NCI-H1930 (cell line): ENCODE data around the gene RAB22A.

Source experiments
- DNase-seq, 2 experiments: peaks; one replicate each; lab custom pipeline; 2025; lab: John Stamatoyannopoulos, UW

The RAB22A gene, protein sequence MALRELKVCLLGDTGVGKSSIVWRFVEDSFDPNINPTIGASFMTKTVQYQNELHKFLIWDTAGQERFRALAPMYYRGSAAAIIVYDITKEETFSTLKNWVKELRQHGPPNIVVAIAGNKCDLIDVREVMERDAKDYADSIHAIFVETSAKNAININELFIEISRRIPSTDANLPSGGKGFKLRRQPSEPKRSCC

GRCh38 chr20:58309591-58310290, at the start of gene RAB22A:
RAB22A (plus strand) TSS chr20:58309715; CDS start chr20:58309977, 262 bp downstream.
- peak; percentile 45 to 81 for DNase-seq

GRCh38 chr20:58260006-58260405, 49.5 kb upstream of the RAB22A start:
- no peak for DNase-seq

DNA sequence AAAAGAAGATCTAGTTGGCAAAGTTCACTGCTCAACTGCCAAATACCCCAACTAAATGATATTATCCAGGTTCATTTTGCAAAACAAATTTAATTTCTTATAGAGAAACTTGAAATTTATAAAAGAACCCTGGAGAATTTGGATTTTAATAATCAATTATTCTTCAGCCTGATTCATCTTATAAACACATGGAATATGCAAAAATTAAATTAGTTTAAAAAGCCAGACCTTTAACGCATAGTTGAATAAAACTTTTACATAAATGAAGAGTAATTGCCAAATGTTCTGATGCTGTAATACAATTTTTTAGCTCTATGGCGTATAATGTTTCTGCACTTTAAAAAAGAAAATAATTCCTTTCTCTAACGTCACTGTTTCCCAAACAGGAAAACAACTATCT, 47.9 kb upstream of the RAB22A start:
- DNase-seq = no peak

- no peak for DNase-seq
Observed at GRCh38 chr20:58264271-58264670, 45.2 kb upstream of the RAB22A start.

GRCh38 chr20:58267389-58268215, 41.9 kb upstream of the RAB22A start:
- DNase-seq = no peak

DNA sequence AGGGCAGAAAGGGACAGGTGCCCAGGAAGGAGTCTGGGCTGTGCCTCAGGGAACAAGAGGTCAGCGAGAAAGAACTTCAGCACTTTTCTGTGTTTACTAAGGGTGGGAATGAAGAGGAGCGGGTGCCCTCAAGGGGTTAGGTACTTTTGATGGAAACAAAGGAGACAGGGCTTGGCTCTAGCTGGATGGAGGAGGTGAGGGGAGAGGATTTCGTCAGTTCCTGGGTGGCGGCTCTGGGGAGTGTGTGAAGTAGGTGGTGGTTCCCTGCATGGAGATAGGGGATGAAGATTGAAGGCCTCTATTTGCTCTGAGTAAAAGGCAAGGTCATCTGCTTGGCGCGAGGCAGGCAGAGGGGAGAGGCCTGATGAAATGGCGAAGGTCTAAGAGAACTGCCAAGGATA, 41.1 kb upstream of the RAB22A start:
- no peak for DNase-seq

DNA sequence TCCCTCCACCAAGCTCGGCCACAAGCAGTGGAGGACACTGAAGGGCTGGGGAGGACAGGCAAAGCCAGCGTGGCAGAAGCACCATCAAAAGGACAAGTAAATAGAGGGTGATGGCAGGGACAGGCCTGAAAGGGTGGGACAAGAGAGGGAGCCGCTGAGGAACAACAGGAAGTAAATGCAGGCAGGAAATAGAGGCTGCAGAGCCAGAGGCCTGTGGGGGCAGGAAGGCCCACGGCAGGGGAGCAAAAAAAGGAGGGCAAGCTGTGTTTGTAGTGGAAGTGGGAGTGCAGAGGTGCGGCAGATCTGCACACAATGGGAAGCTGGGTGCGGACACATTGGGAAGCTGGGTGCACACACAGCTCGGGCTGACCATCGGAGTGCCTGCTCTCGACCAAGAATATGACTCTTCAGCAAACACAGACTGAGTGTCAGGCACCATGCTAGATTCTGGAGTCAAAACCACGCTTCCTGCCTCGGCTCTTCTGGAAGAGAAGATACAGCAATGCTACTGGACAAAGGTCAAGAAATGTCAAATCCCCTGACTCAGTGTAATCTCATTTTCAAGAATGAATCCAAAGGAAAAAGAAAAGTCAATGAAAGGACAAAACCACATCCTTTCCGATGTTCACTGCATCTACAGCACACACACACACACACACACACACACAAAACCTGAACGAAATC, 40.4 kb upstream of the RAB22A start:
- no peak for DNase-seq

DNA sequence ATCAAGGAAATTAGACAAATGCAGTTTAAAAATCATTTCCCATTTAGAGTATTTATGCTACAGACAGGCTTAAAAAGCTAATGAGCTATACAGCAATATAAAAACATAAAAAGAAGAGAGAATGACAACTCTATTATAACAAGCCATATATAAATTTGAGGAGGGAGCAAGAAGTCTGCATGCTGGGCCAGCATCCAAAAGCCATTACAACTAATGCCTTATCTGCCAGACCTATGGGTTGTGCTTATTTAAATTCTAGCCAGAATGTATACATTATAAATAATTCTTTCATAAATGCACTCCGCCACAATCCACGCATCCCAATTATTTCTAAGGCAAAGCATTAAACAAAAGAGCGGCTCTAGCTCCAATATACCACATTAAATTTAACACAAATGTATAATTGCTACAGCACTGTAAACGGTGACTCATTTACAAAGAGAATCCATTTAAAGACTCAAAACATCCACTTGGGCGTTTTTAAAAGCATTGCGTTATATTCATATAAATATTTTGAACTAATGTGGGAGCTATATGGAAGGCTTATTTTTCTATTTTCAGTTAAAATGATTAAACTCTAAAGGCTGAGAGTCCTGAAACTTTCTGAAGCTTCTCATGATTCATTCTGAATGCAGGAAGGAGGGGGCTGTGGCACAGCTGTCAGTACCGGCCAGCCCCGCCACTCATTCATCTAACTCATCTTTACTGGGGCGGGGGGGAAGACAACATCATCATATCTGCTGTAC, 37.7 kb upstream of the RAB22A start:
- peak in 1 of 2 experiments; percentile 38 for DNase-seq

- no peak for DNase-seq
Observed at GRCh38 chr20:58274384-58274783, 35.1 kb upstream of the RAB22A start.

DNA sequence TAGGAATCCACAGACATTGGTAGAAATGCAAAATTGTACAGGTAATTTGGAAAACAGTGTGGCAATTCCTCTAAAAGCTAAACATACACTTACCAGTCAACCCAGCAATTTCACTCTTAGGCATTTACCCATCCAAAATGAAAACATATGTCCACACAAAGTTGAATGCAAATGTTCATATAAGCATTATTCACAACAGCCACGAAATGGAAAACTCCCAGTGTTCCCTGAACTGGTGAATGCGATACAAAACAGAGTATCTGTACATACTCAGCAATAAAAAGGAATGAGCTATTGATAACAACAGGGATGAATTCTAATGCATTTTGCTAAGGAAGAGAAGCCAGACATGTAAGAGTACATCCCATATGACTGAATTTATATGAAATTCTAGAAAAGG, 32.4 kb upstream of the RAB22A start:
- DNase-seq = no peak

DNA sequence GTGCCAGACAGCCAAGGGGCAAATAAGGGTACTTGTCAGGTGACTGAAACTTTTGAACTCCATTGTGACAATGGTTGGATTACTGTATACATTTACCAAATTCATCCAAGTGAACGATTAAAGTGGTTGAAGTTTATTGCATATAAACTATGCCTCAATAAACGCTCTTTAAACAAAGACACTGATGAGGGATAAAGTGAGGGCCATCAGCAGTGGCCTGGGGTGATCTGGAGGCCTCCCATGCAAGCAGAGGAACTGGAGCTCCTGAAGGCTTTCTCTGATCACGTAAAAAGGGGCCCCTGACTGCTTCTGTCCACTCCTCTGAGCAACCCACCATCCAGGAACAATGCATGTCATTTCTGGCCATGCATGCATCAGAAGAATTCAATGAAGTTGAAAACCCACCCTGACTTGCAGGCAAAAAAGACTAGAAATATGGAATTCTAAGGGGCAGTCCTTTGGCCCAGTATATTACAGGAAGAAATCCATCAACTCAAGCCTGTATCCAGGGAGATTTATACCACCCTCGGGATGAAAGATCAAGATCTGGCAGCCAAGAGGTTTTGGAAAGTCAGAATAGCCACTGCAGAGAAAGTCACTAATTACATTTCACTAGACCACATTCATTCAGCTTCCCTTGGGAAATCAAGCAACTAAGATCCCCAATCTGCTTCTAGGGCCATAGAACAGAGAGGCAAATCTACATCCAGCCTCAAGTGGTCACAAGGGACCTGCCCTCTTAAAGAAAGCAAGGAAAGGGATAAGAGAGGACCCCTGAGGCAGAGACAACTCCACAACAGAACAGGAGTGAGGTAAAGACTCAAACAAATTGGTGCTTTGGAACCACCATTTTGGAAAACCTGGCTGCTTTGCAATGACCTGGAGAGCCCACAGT, 31.7 kb upstream of the RAB22A start:
- DNase-seq = no peak

DNA sequence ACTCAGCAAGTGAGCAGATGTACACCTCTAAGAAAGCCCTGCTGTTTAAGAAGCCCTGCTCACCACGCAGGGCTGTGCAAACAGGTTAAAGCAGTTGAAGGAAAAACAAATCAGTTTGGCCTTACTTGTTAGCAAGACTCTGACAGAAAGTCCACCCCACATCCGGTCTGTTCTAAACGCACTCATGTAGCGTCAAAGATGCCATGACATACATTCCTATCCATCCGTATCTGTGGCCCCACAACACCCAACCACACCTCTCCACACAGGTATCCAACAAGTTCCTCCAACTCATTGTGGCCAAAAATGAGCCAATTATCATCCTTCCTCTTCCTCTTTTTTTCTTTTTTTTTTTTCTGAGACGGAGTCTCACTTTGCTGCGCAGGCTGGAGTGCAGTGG, 22.8 kb upstream of the RAB22A start:
- no peak for DNase-seq

- no peak for DNase-seq
Observed at GRCh38 chr20:58287638-58288037, 21.9 kb upstream of the RAB22A start.

DNA sequence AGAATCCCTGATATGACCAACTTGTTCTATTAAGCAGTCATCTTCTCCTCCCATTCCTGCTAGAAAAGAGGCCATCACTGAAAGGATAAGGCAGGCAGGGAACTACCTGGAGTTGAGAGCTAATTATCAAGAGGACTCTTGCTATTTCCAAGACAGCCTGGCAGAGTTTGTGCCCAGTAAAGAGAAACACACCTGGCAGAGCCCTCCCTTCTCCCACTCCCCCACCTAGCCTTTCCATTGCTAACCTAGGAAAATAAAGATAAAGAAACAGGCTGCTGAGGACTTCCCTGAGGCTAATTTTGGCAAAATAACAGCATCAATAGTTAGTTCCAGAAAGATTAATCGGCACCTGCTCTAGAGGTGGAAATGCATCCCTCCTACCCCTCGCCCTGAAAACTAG, 20.4 kb upstream of the RAB22A start:
- no peak for DNase-seq

DNA sequence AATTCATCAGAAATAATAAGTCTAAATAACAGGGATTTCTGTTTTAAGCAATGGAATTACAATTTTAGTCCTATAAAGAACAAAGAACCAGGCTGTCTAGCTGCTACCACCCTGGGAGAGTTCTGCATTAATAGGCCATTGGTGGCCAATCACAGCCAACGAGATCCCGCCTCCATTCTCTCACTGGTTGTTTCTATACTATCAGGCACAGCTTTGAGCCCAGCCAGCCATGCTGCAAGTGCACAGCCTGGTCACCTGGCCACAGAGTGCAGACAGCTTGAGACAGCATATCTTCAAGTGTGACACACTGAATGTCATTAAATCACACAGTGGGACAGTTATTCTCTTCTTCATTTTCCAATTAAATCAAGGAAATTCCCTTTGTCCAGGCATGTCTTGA, 16.1 kb upstream of the RAB22A start:
- no peak for DNase-seq

DNA sequence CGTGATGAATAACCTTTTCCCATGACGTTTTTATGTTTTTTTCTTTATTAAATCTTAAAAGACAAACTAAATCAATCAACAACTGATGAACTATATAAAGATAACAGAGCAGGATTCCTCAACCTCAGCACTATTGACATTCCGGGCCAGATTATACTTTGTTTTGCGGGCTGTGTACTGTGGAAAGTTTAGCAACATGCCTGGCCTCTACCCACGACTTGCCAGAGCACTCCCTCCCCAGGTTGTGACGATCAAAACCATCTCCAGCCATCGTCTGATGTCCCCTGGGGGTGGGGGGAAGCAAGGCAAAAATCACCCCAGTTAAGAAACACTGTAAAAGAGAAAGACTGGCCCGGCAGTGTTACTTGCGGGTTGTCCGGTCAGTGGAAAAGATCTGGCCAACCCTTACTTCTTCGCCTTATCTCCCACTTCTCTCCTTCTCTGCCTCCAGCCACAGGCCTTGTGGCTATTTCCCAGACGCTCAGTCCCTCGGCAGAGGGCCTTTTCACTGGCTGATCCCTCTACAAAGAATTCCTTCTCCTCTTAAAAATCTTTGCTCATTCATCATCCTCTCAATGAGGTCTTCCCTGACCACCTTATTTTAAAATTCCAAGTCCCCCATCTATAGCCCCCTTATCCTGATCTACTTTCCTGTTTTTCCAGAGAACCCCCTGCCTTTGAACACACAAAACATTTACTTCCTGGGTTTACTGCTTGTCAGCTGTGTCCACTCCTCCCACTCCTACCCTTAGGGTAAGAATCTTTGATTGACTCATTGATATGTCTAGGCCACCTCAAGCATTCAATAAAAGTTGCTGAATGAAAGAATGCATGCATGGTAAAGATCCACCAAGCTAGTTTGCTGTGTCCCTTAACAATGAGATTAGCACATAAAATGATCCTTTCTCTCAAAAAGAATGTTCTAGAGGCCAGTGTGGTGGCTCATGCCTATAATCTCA, 14.7 kb upstream of the RAB22A start:
- DNase-seq = no peak

- no peak for DNase-seq
Observed at GRCh38 chr20:58296051-58296837, 13.3 kb upstream of the RAB22A start.

DNA sequence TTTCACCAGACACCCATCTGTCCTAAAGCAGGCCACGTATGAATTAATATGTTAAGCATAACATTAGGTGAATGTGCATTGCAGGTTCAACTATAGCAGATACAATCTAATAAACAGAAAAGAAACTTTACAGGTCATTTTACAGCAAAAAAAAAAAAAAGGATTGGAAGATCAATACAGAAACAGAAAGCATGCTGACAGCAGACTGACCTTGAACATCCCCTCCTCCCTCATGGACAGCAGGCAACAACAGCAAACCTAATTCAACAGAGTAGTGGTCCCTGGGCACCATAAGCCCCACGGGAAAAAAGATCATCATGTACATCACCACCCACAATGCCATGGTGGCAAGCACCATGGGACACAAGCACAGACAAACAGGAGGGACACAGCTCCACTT, 12.1 kb upstream of the RAB22A start:
- no peak for DNase-seq

DNA sequence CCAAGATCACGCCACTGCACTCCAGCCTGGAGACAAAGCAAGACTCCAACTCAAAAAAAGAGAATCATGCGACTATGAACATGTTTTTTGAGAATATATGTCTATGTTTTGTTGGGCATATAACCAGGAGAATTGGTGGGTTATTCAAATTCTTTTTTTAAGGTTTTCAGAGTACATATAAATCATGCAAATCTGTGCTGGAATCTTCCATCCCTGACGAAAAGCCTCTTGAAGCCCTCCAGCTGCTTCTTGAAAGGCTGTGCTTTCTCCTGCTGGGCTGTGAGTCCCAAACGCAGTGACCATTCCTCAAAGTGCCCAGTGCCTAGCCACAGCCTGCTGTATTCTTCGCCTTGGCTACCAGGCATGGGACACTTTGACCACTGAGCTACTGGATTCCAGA, 9.2 kb upstream of the RAB22A start:
- DNase-seq = no peak
